Left forelimb (tissue), 1 donor: ENCODE data around the gene EDN3.

Experiments
- DNase-seq: peaks from one replicate; pipeline ENCODE4 v3.0.0-alpha.2; 2018; ENCODE audit warnings: low spot score

EDN3 gene

GRCh38 chr20:59308493-59309201 is 8.2 kb downstream of the EDN3 start:
- no peak for DNase-seq

- no peak for DNase-seq
These were observed 8.8 kb downstream of the EDN3 start for GRCh38 chr20:59309218-59309617.

- no peak for DNase-seq
These were observed 14.6 kb downstream of the EDN3 start for GRCh38 chr20:59314997-59315396.

- no peak for DNase-seq
These were observed 16.7 kb downstream of the EDN3 start for GRCh38 chr20:59316911-59317731.

- DNase-seq, result no peak
These were observed 17.9 kb downstream of the EDN3 start for GRCh38 chr20:59318201-59318790.

GRCh38 chr20:59318803-59319202 is 18.4 kb downstream of the EDN3 start:
- no peak for DNase-seq

GRCh38 chr20:59320426-59320825 is 20.0 kb downstream of the EDN3 start:
- no peak for DNase-seq

- DNase-seq, result no peak
These were observed 20.6 kb downstream of the EDN3 start for GRCh38 chr20:59320854-59321647.

GRCh38 chr20:59322081-59322480 is 21.7 kb downstream of the EDN3 start:
- no peak for DNase-seq

GRCh38 chr20:59322585-59323454 is 22.4 kb downstream of the EDN3 start:
- DNase-seq, result no peak

- no peak for DNase-seq
These were observed 23.3 kb downstream of the EDN3 start for GRCh38 chr20:59323731-59324130.

GRCh38 chr20:59324521-59325141 is 24.2 kb downstream of the EDN3 start:
- DNase-seq, result no peak

GRCh38 chr20:59325142-59325523 is 24.7 kb downstream of the EDN3 start:
- no peak for DNase-seq

- DNase-seq, result no peak
These were observed 25.8 kb downstream of the EDN3 start for GRCh38 chr20:59326188-59326587.

- DNase-seq, result no peak
These were observed 27.7 kb downstream of the EDN3 start for GRCh38 chr20:59328071-59328470.

GRCh38 chr20:59331721-59332329 is 31.4 kb downstream of the EDN3 start:
- DNase-seq, result no peak

GRCh38 chr20:59333260-59333845 is 32.9 kb downstream of the EDN3 start:
- no peak for DNase-seq

- DNase-seq, result no peak
These were observed 33.5 kb downstream of the EDN3 start for GRCh38 chr20:59333951-59334350.

- DNase-seq, result peak; percentile 85
These were observed 34.4 kb downstream of the EDN3 start for GRCh38 chr20:59334651-59335300.
